ENCODE results near the gene ATP13A1. TPM values are rescaled to one million over a fixed set of nuclear protein-coding genes. Genes with fewer than 3 reads are reported as not detected.

ATP13A1 gene
- total RNA-seq, 1 donor from 2014 or later = 135 TPM

DNA sequence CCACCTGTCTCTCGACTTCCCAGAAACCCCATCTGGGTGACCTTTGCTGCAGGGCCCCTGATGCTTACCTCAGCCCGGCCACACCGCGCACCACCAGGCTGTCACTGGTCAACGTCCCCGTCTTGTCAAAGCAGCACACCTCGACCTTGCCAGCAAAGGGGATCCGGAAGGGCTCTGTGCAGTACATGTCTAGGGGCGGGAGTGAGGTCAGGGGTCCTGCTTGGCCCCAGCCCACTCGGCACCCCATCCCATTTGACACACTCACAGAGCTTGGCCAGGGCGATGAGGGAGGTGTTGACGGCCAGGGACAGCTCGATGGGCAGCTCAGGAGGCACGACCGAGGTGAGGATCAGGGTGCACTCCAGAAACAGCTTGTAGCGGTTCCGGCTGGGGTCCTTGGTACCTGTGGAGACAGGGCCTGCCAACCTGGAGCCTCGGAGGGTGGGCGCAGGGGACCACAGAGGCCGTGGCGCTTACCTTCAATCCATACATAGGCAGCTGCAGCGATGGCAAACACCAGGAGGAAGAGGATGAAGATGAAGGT lies 8.4 kb downstream of the ATP13A1 start:
- DNase-seq (no peak), ATAC-seq (ENCODE audit: low read depth) (no peak)
- ChIA-PET CTCF (interaction anchor here (0.9 kb wide), 1 partner anchor 17 kb away, joined by 3 read pairs; no protein-coding TSS in a partner anchor), POLR2A (interaction anchor here (0.6 kb wide), 1 partner anchor 1556 kb away, joined by 5 read pairs; no protein-coding TSS in a partner anchor)
- H3K36me3 Mint-ChIP-seq (ENCODE audit: low read depth) = peaks cover 91% of the 10 kb centered on the region
- no peak overlapping the region for H3K4me3 Mint-ChIP-seq
- H3K9me3 Mint-ChIP-seq = no peaks in the 10 kb centered on the region
- H3K4me1 Mint-ChIP-seq = peaks cover 4% of the 10 kb centered on the region
- H3K27me3 Mint-ChIP-seq = no peaks in the 10 kb centered on the region
- TF ChIP-seq, protein P1, sequence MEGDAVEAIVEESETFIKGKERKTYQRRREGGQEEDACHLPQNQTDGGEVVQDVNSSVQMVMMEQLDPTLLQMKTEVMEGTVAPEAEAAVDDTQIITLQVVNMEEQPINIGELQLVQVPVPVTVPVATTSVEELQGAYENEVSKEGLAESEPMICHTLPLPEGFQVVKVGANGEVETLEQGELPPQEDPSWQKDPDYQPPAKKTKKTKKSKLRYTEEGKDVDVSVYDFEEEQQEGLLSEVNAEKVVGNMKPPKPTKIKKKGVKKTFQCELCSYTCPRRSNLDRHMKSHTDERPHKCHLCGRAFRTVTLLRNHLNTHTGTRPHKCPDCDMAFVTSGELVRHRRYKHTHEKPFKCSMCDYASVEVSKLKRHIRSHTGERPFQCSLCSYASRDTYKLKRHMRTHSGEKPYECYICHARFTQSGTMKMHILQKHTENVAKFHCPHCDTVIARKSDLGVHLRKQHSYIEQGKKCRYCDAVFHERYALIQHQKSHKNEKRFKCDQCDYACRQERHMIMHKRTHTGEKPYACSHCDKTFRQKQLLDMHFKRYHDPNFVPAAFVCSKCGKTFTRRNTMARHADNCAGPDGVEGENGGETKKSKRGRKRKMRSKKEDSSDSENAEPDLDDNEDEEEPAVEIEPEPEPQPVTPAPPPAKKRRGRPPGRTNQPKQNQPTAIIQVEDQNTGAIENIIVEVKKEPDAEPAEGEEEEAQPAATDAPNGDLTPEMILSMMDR (IDR thresholded peaks at IDR 0.05) = no peak
- H3K27ac Mint-ChIP-seq = no peak overlapping the region
- intact Hi-C loops (cut with micrococcal nuclease) = no loop called here

DNA sequence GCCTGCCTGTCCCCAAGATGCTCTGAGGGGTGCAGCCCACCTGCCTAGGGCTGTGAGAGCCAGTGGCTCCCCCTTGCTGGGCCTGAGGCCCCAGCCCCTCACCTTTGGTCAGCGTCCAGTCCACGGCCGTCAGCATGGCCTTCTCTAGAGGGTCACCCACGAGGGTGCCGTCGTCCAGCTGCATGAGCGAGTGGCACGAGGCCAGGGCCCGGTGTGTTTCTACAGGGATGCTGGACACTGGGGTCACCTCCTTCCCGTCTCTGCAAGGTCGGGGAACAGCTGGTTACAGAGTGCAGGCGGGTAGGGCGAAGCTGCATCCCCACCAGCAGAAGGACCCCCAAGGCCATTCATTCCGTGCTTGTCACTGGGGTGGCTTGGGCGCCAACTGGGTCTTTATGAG lies 9.0 kb downstream of the ATP13A1 start:
- intact Hi-C loops (cut with micrococcal nuclease) = no loop called here
- H3K4me3 Mint-ChIP-seq = no peak overlapping the region
- peaks cover 4% of the 10 kb centered on the region for H3K4me1 Mint-ChIP-seq
- no peak for ATAC-seq (ENCODE audit: low read depth)
- TF ChIP-seq, protein P1 (IDR thresholded peaks at IDR 0.05) = no peak
- no peak overlapping the region for H3K27ac Mint-ChIP-seq
- no peaks in the 10 kb centered on the region for H3K27me3 Mint-ChIP-seq
- POLR2A ChIA-PET = interaction anchor here (0.6 kb wide), 1 partner anchor 1555 kb away, joined by 5 read pairs; no protein-coding TSS in a partner anchor
- H3K36me3 Mint-ChIP-seq (ENCODE audit: low read depth) = peaks cover 90% of the 10 kb centered on the region
- DNase-seq = no peak
- CTCF ChIA-PET = interaction anchor here (0.9 kb wide), 1 partner anchor 16 kb away, joined by 3 read pairs; no protein-coding TSS in a partner anchor
- no peaks in the 10 kb centered on the region for H3K9me3 Mint-ChIP-seq

DNA sequence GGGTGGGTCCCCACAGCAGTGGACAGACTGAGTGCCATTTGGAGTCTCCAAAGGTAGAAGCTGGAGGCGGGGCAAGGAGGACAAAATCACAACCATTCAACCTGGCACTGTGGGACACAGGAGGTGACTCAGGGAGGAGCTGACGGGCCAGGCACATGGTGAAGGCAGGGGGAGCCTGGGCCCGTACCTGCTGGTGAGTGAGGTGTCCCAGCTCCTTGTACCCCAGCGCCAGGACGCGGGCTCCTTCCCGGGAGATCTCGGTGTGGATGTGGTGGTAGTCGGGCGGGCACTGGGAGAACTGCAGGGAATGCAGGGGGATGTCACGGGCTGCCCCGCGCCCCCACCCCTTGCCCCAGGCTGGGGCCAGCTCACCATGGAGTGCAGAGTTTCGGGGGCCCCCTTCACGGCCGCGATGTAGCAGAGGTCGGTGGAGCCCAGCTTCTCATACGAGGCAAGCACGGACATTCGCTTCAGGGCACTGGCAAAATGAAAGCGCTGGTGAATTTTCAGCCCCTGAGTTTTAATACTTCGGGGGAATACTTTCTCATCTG lies 9.8 kb downstream of the ATP13A1 start:
- ChIA-PET CTCF (interaction anchor here (1.4 kb wide), 1 partner anchor 121 kb away, joined by 3 read pairs; no protein-coding TSS in a partner anchor), POLR2A (interaction anchor here (1.2 kb wide), 1 partner anchor 8 kb away, joined by 4 read pairs; no protein-coding TSS in a partner anchor)
- H3K36me3 Mint-ChIP-seq (ENCODE audit: low read depth) = peaks cover 90% of the 10 kb centered on the region
- TF ChIP-seq, protein P1 (IDR thresholded peaks at IDR 0.05) = no peak
- H3K4me3 Mint-ChIP-seq = no peak overlapping the region
- peaks cover 4% of the 10 kb centered on the region for H3K4me1 Mint-ChIP-seq
- ATAC-seq (ENCODE audit: low read depth) (no peak), DNase-seq (no peak)
- no peak overlapping the region for H3K27ac Mint-ChIP-seq
- no peaks in the 10 kb centered on the region for H3K27me3 Mint-ChIP-seq
- intact Hi-C loops (cut with micrococcal nuclease) = no loop called here
- no peaks in the 10 kb centered on the region for H3K9me3 Mint-ChIP-seq

DNA sequence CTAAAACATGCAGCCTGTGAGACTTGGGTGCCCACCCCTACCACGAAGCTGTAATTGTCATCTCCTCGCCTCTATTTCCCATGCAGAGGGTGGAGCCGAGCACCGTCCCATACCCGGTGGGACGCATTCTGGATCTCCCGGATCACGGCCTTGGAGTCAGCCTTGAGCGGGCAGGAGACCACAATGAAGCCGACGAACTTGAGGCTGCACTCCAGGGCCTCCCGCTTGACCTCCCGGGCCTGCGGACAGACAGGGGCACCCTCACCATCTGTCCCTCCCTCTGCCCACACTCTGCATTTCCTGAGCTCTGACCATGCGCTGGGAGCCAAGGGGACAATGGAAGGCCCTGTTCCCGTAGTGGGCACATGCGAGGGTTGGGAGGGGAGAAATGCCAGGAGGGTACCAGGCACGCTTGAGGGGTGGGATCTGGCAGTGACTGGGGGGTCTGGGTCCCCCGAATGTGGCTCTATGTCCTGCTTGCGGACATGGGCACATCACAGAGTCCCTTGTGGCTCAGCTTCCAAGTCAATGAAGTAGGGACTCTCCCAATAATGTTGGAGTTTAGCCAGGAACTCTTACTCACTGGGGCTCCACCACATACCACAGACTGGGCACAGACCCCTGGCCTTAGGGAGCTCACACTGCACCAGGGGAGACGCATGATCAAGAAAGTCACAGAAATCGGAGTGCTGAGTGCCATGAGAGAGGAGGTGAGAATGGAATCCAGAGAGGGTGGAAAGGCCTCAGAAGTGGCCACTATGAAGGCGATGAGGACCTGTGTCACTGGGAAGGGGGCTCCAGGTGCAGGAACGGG lies 10.8 kb downstream of the ATP13A1 start:
- ChIA-PET CTCF (interaction anchor here (1.4 kb wide), 1 partner anchor 120 kb away, joined by 3 read pairs; no protein-coding TSS in a partner anchor), POLR2A (interaction anchor here (0.6 to 1.2 kb wide), 2 partner anchors 9 to 65 kb away, joined by 4 to 5 read pairs; no protein-coding TSS in a partner anchor)
- Mint-ChIP-seq H3K9me3 (no peaks in the 10 kb centered on the region), H3K27me3 (no peaks in the 10 kb centered on the region), H3K36me3 (ENCODE audit: low read depth) (peaks cover 88% of the 10 kb centered on the region), H3K4me3 (no peak overlapping the region), H3K27ac (no peak overlapping the region), H3K4me1 (no peaks in the 10 kb centered on the region)
- TF ChIP-seq, protein P1 (IDR thresholded peaks at IDR 0.05) = no peak
- DNase-seq (no peak), ATAC-seq (ENCODE audit: low read depth) (no peak)
- intact Hi-C loops (cut with micrococcal nuclease) = no loop called here

Data from activated B cell treated with CpG ODN at 0.5 μM for 24 hours (primary cell).